Tibial nerve (tissue), 3 donors: Measurements from ENCODE around the gene C2orf15.

Experiments used
- CTCF ChIP-seq, 5 experiments: fragments of 200-600 bp in 3 of 5; fragments of 450-650 bp in 2 of 5; sonication (generic) in 3 of 5; IDR thresholded peaks; one replicate each; pipeline ENCODE4 v1.5.1; 2016 to 2019; ENCODE audit warnings: antibody characterized with exemption in 5 of 5, mild to moderate bottlenecking in 3 of 5, moderate library complexity in 2 of 5
- POLR2A ChIP-seq, 2 donors: fragments of 450-650 bp; IDR thresholded peaks; one replicate each; pipeline ENCODE4 v1.6.1; 2017; ENCODE audit warnings: antibody characterized with exemption in 2 of 2, mild to moderate bottlenecking in 2 of 2, moderate library complexity in 2 of 2

DNA sequence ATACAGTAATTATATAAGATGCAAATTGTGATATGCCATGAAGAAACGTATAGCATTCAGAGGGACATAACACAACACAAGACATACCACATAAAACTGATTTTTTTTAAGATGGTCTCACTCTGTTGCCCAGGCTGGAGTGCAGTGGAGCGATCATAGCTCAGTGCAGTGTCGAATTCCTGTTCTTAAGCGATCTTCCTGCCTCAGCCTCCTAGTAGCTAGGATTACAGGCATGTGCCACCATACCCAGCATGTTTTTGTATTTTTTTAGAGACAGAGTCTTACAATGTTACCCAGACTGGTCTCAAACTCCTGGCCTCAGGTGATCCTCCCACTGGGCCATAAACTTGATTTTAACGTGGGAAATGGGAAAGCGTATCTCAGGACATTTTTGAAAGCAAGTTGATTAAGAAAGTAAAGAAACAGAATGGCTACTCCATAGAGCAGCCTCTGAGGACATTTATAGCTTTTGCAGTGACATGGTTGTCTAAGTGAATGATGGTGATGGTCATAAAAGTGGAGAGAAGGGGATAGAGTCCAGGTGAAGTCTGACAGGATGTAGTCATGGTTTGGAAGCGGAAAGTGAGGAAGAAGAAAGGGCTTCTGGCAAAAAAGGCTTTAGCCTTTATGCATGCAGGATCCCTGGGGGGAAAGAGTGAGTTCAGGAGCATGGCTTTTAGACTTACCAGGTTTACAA is 10.8 kb downstream of the C2orf15 start:
- no peak for TF ChIP-seq CTCF (IDR thresholded peaks at IDR 0.05)
- TF ChIP-seq POLR2A (IDR thresholded peaks at IDR 0.05): no peak
